Right atrium auricular region (tissue), 2 donors: ENCODE data around the gene EXOC4. TPM values are rescaled to one million over a fixed set of nuclear protein-coding genes. Genes with fewer than 3 reads are reported as not detected.
A peak's percentile ranks its signal among the peaks of the same experiment; 100 is the strongest.

Experiments
- DNase-seq: peaks from one replicate; pipeline ENCODE4 v3.0.0-alpha.2; 2019; ENCODE audit warnings: low spot score
- H3K27ac ChIP-seq, 2 donors: fragments of 200-600 bp; sonication (generic); 1 replicate in 1 of 2; 2 replicates in 1 of 2; pipeline ENCODE4 v1.5.1; 2016 to 2019
- H3K27me3 ChIP-seq, 2 donors: fragments of 200-600 bp; sonication (generic); one replicate each; pipeline versions ENCODE4 v1.5.1 to v1.6.0; 2017 to 2019
- H3K36me3 ChIP-seq: fragments of 200-600 bp; sonication (generic); one replicate; pipeline ENCODE4 v1.5.1; 2016
- H3K4me1 ChIP-seq, 2 donors: fragments of 200-600 bp; sonication (generic); one replicate each; pipeline versions ENCODE4 v1.5.1 to v1.6.0; 2017 to 2019
- H3K4me3 ChIP-seq, 2 donors: fragments of 200-600 bp; sonication (generic); 1 replicate in 1 of 2; 2 replicates in 1 of 2; pipeline ENCODE4 v1.5.1; 2017 to 2019; ENCODE audit warnings: mild to moderate bottlenecking in 1 of 2, moderate library complexity in 1 of 2
- H3K9me3 ChIP-seq, 2 donors: fragments of 200-600 bp; sonication (generic); one replicate each; pipeline ENCODE4 v1.5.1; 2019
- total RNA-seq, 2 donors: library from RNA; depleted of rRNA; stranded (reverse); fragments of >200 nt; gene quantifications; one replicate each; pipeline ENCODE4 v1.1.0, GENCODE V29; 2016
- TF ChIP-seq, protein P1 (sequence below), 2 donors: fragments of 200-600 bp; sonication (generic); IDR thresholded peaks; one replicate each; pipeline ENCODE4 v1.5.1; 2019; ENCODE audit warnings: antibody characterized with exemption in 2 of 2

EXOC4 gene
- total RNA-seq, 2 donors from 2014 or later = 24.7 to 30.6 TPM

GRCh38 chr7:134014935-134015334 is 762.1 kb downstream of the EXOC4 start:
- TF ChIP-seq, protein P1, sequence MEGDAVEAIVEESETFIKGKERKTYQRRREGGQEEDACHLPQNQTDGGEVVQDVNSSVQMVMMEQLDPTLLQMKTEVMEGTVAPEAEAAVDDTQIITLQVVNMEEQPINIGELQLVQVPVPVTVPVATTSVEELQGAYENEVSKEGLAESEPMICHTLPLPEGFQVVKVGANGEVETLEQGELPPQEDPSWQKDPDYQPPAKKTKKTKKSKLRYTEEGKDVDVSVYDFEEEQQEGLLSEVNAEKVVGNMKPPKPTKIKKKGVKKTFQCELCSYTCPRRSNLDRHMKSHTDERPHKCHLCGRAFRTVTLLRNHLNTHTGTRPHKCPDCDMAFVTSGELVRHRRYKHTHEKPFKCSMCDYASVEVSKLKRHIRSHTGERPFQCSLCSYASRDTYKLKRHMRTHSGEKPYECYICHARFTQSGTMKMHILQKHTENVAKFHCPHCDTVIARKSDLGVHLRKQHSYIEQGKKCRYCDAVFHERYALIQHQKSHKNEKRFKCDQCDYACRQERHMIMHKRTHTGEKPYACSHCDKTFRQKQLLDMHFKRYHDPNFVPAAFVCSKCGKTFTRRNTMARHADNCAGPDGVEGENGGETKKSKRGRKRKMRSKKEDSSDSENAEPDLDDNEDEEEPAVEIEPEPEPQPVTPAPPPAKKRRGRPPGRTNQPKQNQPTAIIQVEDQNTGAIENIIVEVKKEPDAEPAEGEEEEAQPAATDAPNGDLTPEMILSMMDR (IDR thresholded peaks at IDR 0.05) = no peak
- no peaks in the 10 kb centered on the region for H3K27me3 ChIP-seq
- no peaks in the 10 kb centered on the region for H3K4me1 ChIP-seq
- DNase-seq = no peak
- H3K27ac ChIP-seq = no peak overlapping the region
- no peak overlapping the region for H3K4me3 ChIP-seq
- no peaks in the 10 kb centered on the region for H3K36me3 ChIP-seq
- H3K9me3 ChIP-seq = no peaks in the 10 kb centered on the region

GRCh38 chr7:134016223-134016941 is 763.5 kb downstream of the EXOC4 start:
- no peaks in the 10 kb centered on the region for H3K36me3 ChIP-seq
- DNase-seq = no peak
- no peak overlapping the region for H3K27ac ChIP-seq
- no peaks in the 10 kb centered on the region for H3K4me1 ChIP-seq
- TF ChIP-seq, protein P1 (IDR thresholded peaks at IDR 0.05) = peak; percentile 23 to 79
- no peaks in the 10 kb centered on the region for H3K27me3 ChIP-seq
- no peaks in the 10 kb centered on the region for H3K9me3 ChIP-seq
- H3K4me3 ChIP-seq = no peak overlapping the region

- H3K9me3 ChIP-seq = no peaks in the 10 kb centered on the region
- DNase-seq = no peak
- H3K27me3 ChIP-seq = no peaks in the 10 kb centered on the region
- H3K4me1 ChIP-seq = no peaks in the 10 kb centered on the region
- H3K36me3 ChIP-seq = no peaks in the 10 kb centered on the region
- H3K4me3 ChIP-seq = no peak overlapping the region
- TF ChIP-seq, protein P1 (IDR thresholded peaks at IDR 0.05) = peak; percentile 5 to 38
- no peak overlapping the region for H3K27ac ChIP-seq
Observed at GRCh38 chr7:134016942-134017303, 764.0 kb downstream of the EXOC4 start.

- H3K4me1 ChIP-seq = no peaks in the 10 kb centered on the region
- TF ChIP-seq, protein P1 (IDR thresholded peaks at IDR 0.05) = no peak
- DNase-seq = no peak
Observed at GRCh38 chr7:134018306-134018705, 765.4 kb downstream of the EXOC4 start.

GRCh38 chr7:134019251-134019650 is 766.4 kb downstream of the EXOC4 start:
- no peaks in the 10 kb centered on the region for H3K36me3 ChIP-seq
- no peak overlapping the region for H3K27ac ChIP-seq
- TF ChIP-seq, protein P1 (IDR thresholded peaks at IDR 0.05) = no peak
- H3K4me3 ChIP-seq = no peak overlapping the region
- no peaks in the 10 kb centered on the region for H3K9me3 ChIP-seq
- H3K4me1 ChIP-seq = no peaks in the 10 kb centered on the region
- DNase-seq = no peak
- no peaks in the 10 kb centered on the region for H3K27me3 ChIP-seq

More at GRCh38 chr7:134018306-134018705, 765.4 kb downstream of the EXOC4 start:
- H3K9me3 ChIP-seq = no peaks in the 10 kb centered on the region
- H3K4me3 ChIP-seq = no peak overlapping the region
- H3K27ac ChIP-seq = no peak overlapping the region
- H3K27me3 ChIP-seq = no peaks in the 10 kb centered on the region
- H3K36me3 ChIP-seq = no peaks in the 10 kb centered on the region

DNA sequence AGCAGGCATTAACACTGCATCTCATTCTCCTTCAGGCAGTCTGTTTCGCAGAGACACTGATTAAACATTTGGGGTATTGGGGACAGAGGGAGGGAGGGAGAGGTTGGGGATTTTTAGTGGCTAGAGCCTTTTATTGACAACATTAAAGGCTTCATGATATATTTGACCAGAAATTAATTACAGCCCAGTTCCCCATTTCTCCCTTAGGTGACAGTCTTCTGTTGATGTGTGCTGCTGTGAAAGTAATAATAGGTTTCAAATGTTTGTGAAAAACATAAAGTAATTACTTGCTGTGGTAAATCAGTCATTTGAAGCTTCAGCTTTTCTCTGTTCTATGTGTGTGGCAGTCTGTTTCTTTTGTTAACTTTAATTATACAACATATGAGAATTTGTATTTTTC is 769.0 kb downstream of the EXOC4 start:
- TF ChIP-seq, protein P1 (IDR thresholded peaks at IDR 0.05) = no peak
- Histone ChIP-seq H3K27ac (no peak overlapping the region), H3K4me1 (no peaks in the 10 kb centered on the region), H3K4me3 (no peak overlapping the region), H3K36me3 (no peaks in the 10 kb centered on the region), H3K27me3 (no peaks in the 10 kb centered on the region), H3K9me3 (no peaks in the 10 kb centered on the region)
- no peak for DNase-seq
